ENCODE data around the gene TMEM167A.

Gene TMEM167A

GRCh38 chr5:83093692-83094091 lies 16.5 kb upstream of the TMEM167A start:
- DNase-seq (ENCODE audit: low spot score), result no peak
- in situ Hi-C loops (cut with MboI; ENCODE audit: low pct_unique_long_range_greater_than_20kb, low sequenced_read_pairs, unreplicated experiment), result no loop called here
- TF ChIP-seq, protein P1, sequence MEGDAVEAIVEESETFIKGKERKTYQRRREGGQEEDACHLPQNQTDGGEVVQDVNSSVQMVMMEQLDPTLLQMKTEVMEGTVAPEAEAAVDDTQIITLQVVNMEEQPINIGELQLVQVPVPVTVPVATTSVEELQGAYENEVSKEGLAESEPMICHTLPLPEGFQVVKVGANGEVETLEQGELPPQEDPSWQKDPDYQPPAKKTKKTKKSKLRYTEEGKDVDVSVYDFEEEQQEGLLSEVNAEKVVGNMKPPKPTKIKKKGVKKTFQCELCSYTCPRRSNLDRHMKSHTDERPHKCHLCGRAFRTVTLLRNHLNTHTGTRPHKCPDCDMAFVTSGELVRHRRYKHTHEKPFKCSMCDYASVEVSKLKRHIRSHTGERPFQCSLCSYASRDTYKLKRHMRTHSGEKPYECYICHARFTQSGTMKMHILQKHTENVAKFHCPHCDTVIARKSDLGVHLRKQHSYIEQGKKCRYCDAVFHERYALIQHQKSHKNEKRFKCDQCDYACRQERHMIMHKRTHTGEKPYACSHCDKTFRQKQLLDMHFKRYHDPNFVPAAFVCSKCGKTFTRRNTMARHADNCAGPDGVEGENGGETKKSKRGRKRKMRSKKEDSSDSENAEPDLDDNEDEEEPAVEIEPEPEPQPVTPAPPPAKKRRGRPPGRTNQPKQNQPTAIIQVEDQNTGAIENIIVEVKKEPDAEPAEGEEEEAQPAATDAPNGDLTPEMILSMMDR (IDR thresholded peaks at IDR 0.05; ENCODE audit: extremely low read depth, insufficient read depth, missing control alignments), result no peak

DNA sequence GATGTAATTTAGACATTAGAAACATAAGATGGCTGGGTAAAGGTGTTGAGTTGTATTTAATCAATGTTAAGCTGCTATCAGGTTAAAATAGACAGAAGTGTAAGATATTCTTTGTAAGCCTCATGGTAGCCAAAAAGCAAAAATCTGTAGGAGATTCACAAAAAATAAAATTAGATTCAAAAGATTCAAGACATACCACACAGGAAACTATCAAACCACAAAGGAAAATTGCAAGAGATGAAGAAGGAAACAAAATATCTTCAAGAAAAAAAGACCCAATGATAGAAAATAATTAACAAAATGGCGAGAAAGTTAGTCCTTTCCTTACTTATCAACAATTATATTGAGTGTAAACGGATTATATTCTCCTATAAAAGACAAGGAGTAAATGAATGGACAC lies 15.4 kb upstream of the TMEM167A start:
- in situ Hi-C loops (cut with MboI; ENCODE audit: low pct_unique_long_range_greater_than_20kb, low sequenced_read_pairs, unreplicated experiment), result no loop called here
- no peak for DNase-seq (ENCODE audit: low spot score)
- TF ChIP-seq, protein P1 (IDR thresholded peaks at IDR 0.05; ENCODE audit: extremely low read depth, insufficient read depth, missing control alignments), result no peak

- DNase-seq (ENCODE audit: low spot score), result no peak
- TF ChIP-seq, protein P1 (IDR thresholded peaks at IDR 0.05; ENCODE audit: extremely low read depth, insufficient read depth, missing control alignments), result no peak
- in situ Hi-C loops (cut with MboI; ENCODE audit: low pct_unique_long_range_greater_than_20kb, low sequenced_read_pairs, unreplicated experiment), result no loop called here
Observed at GRCh38 chr5:83090169-83090568, 13.0 kb upstream of the TMEM167A start.

DNA sequence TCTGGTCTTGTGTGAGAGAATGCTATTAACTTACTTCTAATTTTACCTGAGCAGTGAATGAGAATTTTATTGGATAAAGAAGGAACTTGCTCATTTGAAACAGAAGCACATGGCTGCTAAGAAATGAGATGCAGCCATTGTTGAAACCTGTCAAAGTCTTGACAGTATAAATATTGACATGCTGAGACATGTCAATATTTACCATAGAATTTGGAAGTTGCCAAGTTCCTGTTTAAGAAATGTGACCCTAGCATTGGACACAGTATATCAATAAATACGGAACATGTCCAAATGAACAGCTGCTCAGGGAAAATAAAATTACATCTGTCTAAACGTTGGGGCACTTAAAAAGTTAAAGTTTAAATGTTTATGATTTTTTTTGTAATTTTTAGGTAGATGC lies 7.9 kb upstream of the TMEM167A start:
- in situ Hi-C loops (cut with MboI; ENCODE audit: low pct_unique_long_range_greater_than_20kb, low sequenced_read_pairs, unreplicated experiment), result no loop called here
- DNase-seq (ENCODE audit: low spot score), result no peak
- TF ChIP-seq, protein P1 (IDR thresholded peaks at IDR 0.05; ENCODE audit: extremely low read depth, insufficient read depth, missing control alignments), result no peak

DNA sequence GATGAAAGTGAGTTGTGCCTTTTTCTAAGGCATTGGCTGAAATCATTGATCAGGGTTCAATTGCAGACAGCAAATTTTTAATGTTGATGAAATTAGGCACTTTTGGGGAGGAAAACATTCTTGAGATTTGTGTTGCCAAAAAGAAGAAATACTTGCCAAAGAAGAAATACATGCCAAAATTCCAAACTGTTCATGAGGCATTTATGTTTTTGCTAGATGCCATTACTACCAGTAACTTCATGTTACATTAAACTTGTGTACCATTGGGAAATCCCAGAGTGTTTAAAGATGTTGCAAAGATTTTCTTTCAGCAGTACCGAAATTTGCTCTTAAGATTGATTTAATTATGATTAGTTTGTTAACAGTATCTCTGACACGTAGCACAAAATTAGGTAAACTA lies 7.1 kb upstream of the TMEM167A start:
- TF ChIP-seq, protein P1 (IDR thresholded peaks at IDR 0.05; ENCODE audit: extremely low read depth, insufficient read depth, missing control alignments), result no peak
- in situ Hi-C loops (cut with MboI; ENCODE audit: low pct_unique_long_range_greater_than_20kb, low sequenced_read_pairs, unreplicated experiment), result no loop called here
- no peak for DNase-seq (ENCODE audit: low spot score)

- in situ Hi-C loops (cut with MboI; ENCODE audit: low pct_unique_long_range_greater_than_20kb, low sequenced_read_pairs, unreplicated experiment), result no loop called here
- TF ChIP-seq, protein P1 (IDR thresholded peaks at IDR 0.05; ENCODE audit: extremely low read depth, insufficient read depth, missing control alignments), result no peak
- DNase-seq (ENCODE audit: low spot score), result no peak
Observed at GRCh38 chr5:83082750-83083149, 5.6 kb upstream of the TMEM167A start.

All from GM13977 (cell line).